IMR-90 (cell line): Measurements from ENCODE around the gene PRELID2. TPM values are rescaled to one million over a fixed set of nuclear protein-coding genes. Genes with fewer than 3 reads are reported as not detected.

ENCODE experiments used
- ATAC-seq: fragments of 200-7000 bp; cut with Tn5 transposase; 2 replicates; pipeline ENCODE4 v1.9.1; 2020; ENCODE audit warnings: low read depth, mild to moderate bottlenecking, moderate library complexity
- BruUV-seq: library from RNA; stranded (reverse); fragments of 400-500 nt; replicated peaks from 2 replicates; lab custom pipeline; 2021; lab: Mats Ljungman, UMichigan
- CTCF ChIA-PET: fragments of 300-600 bp; formaldehyde crosslinking; extraction: SDS; loops from one replicate; lab custom pipeline; 2021; ENCODE audit warnings: antibody characterized with exemption; lab: Yijun Ruan, JAX
- POLR2A ChIA-PET: fragments of 300-600 bp; sonication (Branson Sonifier 250); formaldehyde crosslinking; loops from one replicate; lab custom pipeline; 2022; ENCODE audit warnings: antibody characterized with exemption; ENCODE audit not compliant: unreplicated experiment; lab: Charles Lee
- DNase-seq: peaks from one replicate; pipeline ENCODE4 v3.0.0; 2013
- H2AFZ ChIP-seq: replicated peaks from 2 replicates; pipeline ENCODE3; 2013; ENCODE audit warnings: low read length, mild to moderate bottlenecking; ENCODE audit not compliant: poor library complexity
- H2AK5ac ChIP-seq: 2 replicates; pipeline ENCODE4 v1.6.1; 2013; ENCODE audit warnings: low read depth, low read length, inconsistent platforms
- H2AK9ac ChIP-seq: replicated peaks from 2 replicates; pipeline ENCODE3; 2013; ENCODE audit warnings: mild to moderate bottlenecking, low read depth, low read length, moderate library complexity; ENCODE audit not compliant: poor library complexity
- H2BK120ac ChIP-seq: 2 replicates; pipeline ENCODE4 v1.6.1; 2013; ENCODE audit warnings: low read depth, low read length, inconsistent platforms
- H2BK15ac ChIP-seq: 3 replicates; pipeline ENCODE4 v1.6.1; 2013; ENCODE audit warnings: low read depth, low read length, inconsistent platforms
- H2BK20ac ChIP-seq: 2 replicates; pipeline ENCODE4 v1.6.1; 2013; ENCODE audit warnings: low read depth, mild to moderate bottlenecking, inconsistent platforms, low read length, moderate library complexity
- H2BK5ac ChIP-seq: 2 replicates; pipeline ENCODE4 v1.6.1; 2013; ENCODE audit warnings: mild to moderate bottlenecking, low read depth, low read length, inconsistent platforms; ENCODE audit not compliant: poor library complexity, severe bottlenecking
- H3K14ac ChIP-seq: replicated peaks from 2 replicates; pipeline ENCODE4 v1.6.1; 2013; ENCODE audit warnings: low read depth, low read length, inconsistent platforms
- H3K18ac ChIP-seq: 2 replicates; pipeline ENCODE4 v1.6.1; 2013; ENCODE audit warnings: low read depth, low read length, control low read depth
- H3K23ac ChIP-seq: 2 replicates; pipeline ENCODE4 v1.6.1; 2013; ENCODE audit warnings: low read depth, low read length, inconsistent platforms
- H3K27ac ChIP-seq: 2 replicates; pipeline ENCODE4 v1.5.1; 2013; ENCODE audit warnings: mild to moderate bottlenecking, control low read depth, low read length; ENCODE audit not compliant: insufficient read depth
- H3K27me3 ChIP-seq: 2 replicates; pipeline ENCODE4 v1.6.1; 2013; ENCODE audit warnings: low read length; ENCODE audit not compliant: control insufficient read depth, insufficient read depth
- H3K36me3 ChIP-seq: 2 replicates; pipeline ENCODE4 v1.6.1; 2013; ENCODE audit warnings: low read length, mixed read lengths; ENCODE audit not compliant: control insufficient read depth, insufficient read depth
- H3K4ac ChIP-seq: 2 replicates; pipeline ENCODE4 v1.6.1; 2013; ENCODE audit warnings: low read depth, low read length, inconsistent platforms
- H3K4me1 ChIP-seq: 2 replicates; pipeline ENCODE4 v1.6.1; 2013; ENCODE audit warnings: low read length, mixed read lengths; ENCODE audit not compliant: control insufficient read depth, insufficient read depth
- H3K4me2 ChIP-seq: 2 replicates; pipeline ENCODE4 v1.6.1; 2013; ENCODE audit warnings: low read depth, mild to moderate bottlenecking, control low read depth, low read length, moderate library complexity
- H3K4me3 ChIP-seq: 2 replicates; pipeline ENCODE4 v1.5.1; 2013; ENCODE audit warnings: low read depth, mild to moderate bottlenecking, control low read depth, low read length, moderate library complexity; ENCODE audit not compliant: insufficient read depth
- H3K56ac ChIP-seq: 2 replicates; pipeline ENCODE4 v1.6.1; 2013; ENCODE audit warnings: low read length, inconsistent platforms; ENCODE audit not compliant: insufficient read depth; ENCODE audit errors: extremely low read depth
- H3K79me1 ChIP-seq, 2 experiments: 2 replicates each; pipeline ENCODE4 v1.6.1; 2013; ENCODE audit warnings: low read length in 2 of 2, inconsistent platforms in 1 of 2, low read depth in 1 of 2
- H3K9ac ChIP-seq: 2 replicates; pipeline ENCODE4 v1.6.1; 2013; ENCODE audit warnings: low read depth, low read length, control low read depth
- H3K9me1 ChIP-seq: 2 replicates; pipeline ENCODE4 v1.6.1; 2013; ENCODE audit warnings: low read length, inconsistent platforms; ENCODE audit not compliant: insufficient read depth
- H3K9me3 ChIP-seq: 2 replicates; pipeline ENCODE4 v1.6.1; 2013; ENCODE audit warnings: low read length; ENCODE audit not compliant: control insufficient read depth, insufficient read depth
- H4K20me1 ChIP-seq: 2 replicates; pipeline ENCODE4 v1.6.1; 2013; ENCODE audit warnings: low read length, inconsistent platforms; ENCODE audit not compliant: insufficient read depth
- H4K5ac ChIP-seq: 2 replicates; pipeline ENCODE4 v1.6.1; 2013; ENCODE audit warnings: mild to moderate bottlenecking, low read depth, low read length, control low read depth
- H4K8ac ChIP-seq, 2 experiments: 2 replicates each; pipeline ENCODE4 v1.6.1; 2013; ENCODE audit warnings: low read depth in 2 of 2, low read length in 2 of 2, control low read depth in 1 of 2, inconsistent platforms in 1 of 2
- H4K91ac ChIP-seq: 2 replicates; pipeline ENCODE4 v1.6.1; 2013; ENCODE audit warnings: low read depth, low read length, inconsistent platforms; ENCODE audit not compliant: insufficient read depth
- BHLHE40 ChIP-seq: fragments of 150-350 bp; IDR thresholded peaks from 2 replicates; pipeline ENCODE4 v1.6.1; 2016; ENCODE audit warnings: mild to moderate bottlenecking, low read depth, low read length
- CEBPB ChIP-seq: IDR thresholded peaks from 2 replicates; pipeline ENCODE4 v1.6.1; 2012; ENCODE audit warnings: low read depth, low read length, improper control_type of control experiment
- CHD1 ChIP-seq: IDR thresholded peaks from 2 replicates; pipeline ENCODE4 v1.6.1; 2012; ENCODE audit warnings: low read depth, low read length, improper control_type of control experiment
- FOS ChIP-seq: fragments of 150-350 bp; IDR thresholded peaks from 2 replicates; pipeline ENCODE4 v1.6.1; 2016; ENCODE audit warnings: low read depth, low read length
- MAFK ChIP-seq: IDR thresholded peaks from 2 replicates; pipeline ENCODE4 v1.6.1; 2012; ENCODE audit warnings: low read depth, low read length, improper control_type of control experiment
- MAZ ChIP-seq: IDR thresholded peaks from 2 replicates; pipeline ENCODE4 v1.6.1; 2012; ENCODE audit warnings: low read depth, mild to moderate bottlenecking, low read length, improper control_type of control experiment, moderate library complexity, borderline replicate concordance
- MXI1 ChIP-seq: IDR thresholded peaks from 2 replicates; pipeline ENCODE4 v1.6.1; 2012; ENCODE audit warnings: low read depth, mild to moderate bottlenecking, low read length, moderate library complexity, borderline replicate concordance
- NFE2L2 ChIP-seq: fragments of 150-350 bp; IDR thresholded peaks from 2 replicates; pipeline ENCODE4 v1.6.1; 2016; ENCODE audit warnings: low read depth, mild to moderate bottlenecking, low read length
- POLR2A ChIP-seq: IDR thresholded peaks from 2 replicates; pipeline ENCODE4 v1.6.1; 2012; ENCODE audit warnings: mild to moderate bottlenecking, low read depth, low read length
- RAD21 ChIP-seq: IDR thresholded peaks from 2 replicates; pipeline ENCODE4 v1.6.1; 2012; ENCODE audit warnings: low read length, improper control_type of control experiment
- RCOR1 ChIP-seq: IDR thresholded peaks from 2 replicates; pipeline ENCODE4 v1.6.1; 2012; ENCODE audit warnings: mild to moderate bottlenecking, low read length, improper control_type of control experiment; ENCODE audit not compliant: insufficient replicate concordance
- RFX5 ChIP-seq: IDR thresholded peaks from 2 replicates; pipeline ENCODE4 v1.8.0; 2012; ENCODE audit warnings: low read depth, mild to moderate bottlenecking, low read length, moderate library complexity
- SMC3 ChIP-seq: fragments of 150-350 bp; IDR thresholded peaks from 2 replicates; pipeline ENCODE4 v1.6.1; 2016; ENCODE audit warnings: low read depth, mild to moderate bottlenecking, antibody characterized with exemption, low read length, moderate library complexity
- WGBS, 2 experiments: methylation state at CpG; one replicate each; pipeline versions ENCODE4 v1.1.5 to v1.1.7; 2013; ENCODE audit warnings: missing lambda C conversion rate in 2 of 2; ENCODE audit not compliant: insufficient read length in 1 of 2; ENCODE audit errors: extremely low coverage in 2 of 2; 5-methylcytosine and 5-hydroxymethylcytosine counted together
- dilution Hi-C: fragments of 300-500 bp; cut with HindIII; formaldehyde crosslinking; loops from one replicate; pipeline ENCODE4 v1.14.3; 2018; ENCODE audit warnings: low sequenced_read_pairs; ENCODE audit not compliant: unreplicated experiment
- in situ Hi-C: fragments of 300-500 bp; cut with MboI; formaldehyde crosslinking; loops from 3 replicates; pipeline ENCODE4 v1.14.3; 2019; ENCODE audit warnings: low sequenced_read_pairs, inconsistent platforms, mixed read lengths
- intact Hi-C: fragments of 100-400 bp; cut with micrococcal nuclease; formaldehyde crosslinking; loops from 2 replicates; pipeline ENCODE4 v1.10.0; 2022
- polyA plus RNA-seq, 3 experiments: library from polyadenylated mRNA; depleted of rRNA; stranded (reverse); fragments of >200 nt; gene quantifications; 2 replicates each; pipeline ENCODE4 v1.2.3, GENCODE V29; 2012; ENCODE audit warnings: low replicate concordance in 1 of 3
- total RNA-seq: library from RNA; depleted of rRNA; stranded (reverse); fragments of >200 nt; gene quantifications from 2 replicates; pipeline ENCODE4 v1.2.3, GENCODE V29; 2012
- TF ChIP-seq, protein P1 (sequence below): fragments of 150-350 bp; IDR thresholded peaks from 2 replicates; pipeline ENCODE4 v1.6.1; 2017; ENCODE audit warnings: mild to moderate bottlenecking, antibody characterized with exemption, low read length, low read depth
- TF ChIP-seq, protein P2 (sequence below): conservative IDR thresholded peaks from 2 replicates; pipeline ENCODE4 v1.5.1; 2012; ENCODE audit warnings: mild to moderate bottlenecking, low read depth, low read length, improper control_type of control experiment
- TF ChIP-seq, protein P3 (sequence below): fragments of 150-350 bp; IDR thresholded peaks from 2 replicates; pipeline ENCODE4 v1.6.1; 2016; ENCODE audit warnings: low read depth, mild to moderate bottlenecking, low read length, moderate library complexity, borderline replicate concordance

Gene PRELID2
- total and polyA plus RNA-seq, 2 of the 4 experiments (the other 2 are of a cell fraction) = 4.9 to 8.6 TPM

DNA sequence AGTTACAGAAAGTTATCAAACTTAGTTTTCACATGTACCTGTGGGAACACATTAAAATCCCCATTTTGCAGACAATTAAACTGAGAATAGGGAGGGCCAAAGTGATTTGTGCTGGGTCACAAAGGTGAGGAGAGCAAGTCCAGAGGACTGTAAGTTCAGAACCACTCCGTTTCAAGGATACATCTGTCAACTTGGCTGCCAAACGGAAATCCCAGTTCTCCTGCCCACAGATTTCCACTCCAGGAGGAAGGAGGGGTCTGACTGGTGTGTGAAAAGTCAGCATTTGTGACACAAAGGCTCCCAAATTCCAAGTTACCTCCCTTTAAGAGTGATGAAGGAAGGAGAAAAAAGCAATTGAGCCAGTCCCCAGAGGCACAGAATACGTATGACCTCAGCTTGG, 42.3 kb downstream of the PRELID2 start:
- ATAC-seq = no peak
- dilution Hi-C loops = no loop called here
- ChIA-PET CTCF (no interaction called here), POLR2A (no interaction called here)
- H2BK5ac ChIP-seq = no peak overlapping the region
- H3K18ac ChIP-seq = no peak overlapping the region
- H3K4me2 ChIP-seq = no peak overlapping the region
- H3K9me3 ChIP-seq = no peaks in the 10 kb centered on the region
- no peak overlapping the region for H4K5ac ChIP-seq
- H3K9me1 ChIP-seq = no peaks in the 10 kb centered on the region
- H4K8ac ChIP-seq = no peak overlapping the region
- no peaks in the 10 kb centered on the region for H4K20me1 ChIP-seq
- H2BK120ac ChIP-seq = no peak overlapping the region
- no peak overlapping the region for H2BK15ac ChIP-seq
- no peak overlapping the region for H2AFZ ChIP-seq
- TF ChIP-seq FOS (no peak), RAD21 (no peak), BHLHE40 (no peak), MAFK (no peak), RFX5 (no peak), POLR2A (no peak), MAZ (no peak), RCOR1 (no peak), CHD1 (no peak), SMC3 (no peak), CEBPB (no peak), NFE2L2 (no peak), MXI1 (no peak)
- TF ChIP-seq, protein P1, sequence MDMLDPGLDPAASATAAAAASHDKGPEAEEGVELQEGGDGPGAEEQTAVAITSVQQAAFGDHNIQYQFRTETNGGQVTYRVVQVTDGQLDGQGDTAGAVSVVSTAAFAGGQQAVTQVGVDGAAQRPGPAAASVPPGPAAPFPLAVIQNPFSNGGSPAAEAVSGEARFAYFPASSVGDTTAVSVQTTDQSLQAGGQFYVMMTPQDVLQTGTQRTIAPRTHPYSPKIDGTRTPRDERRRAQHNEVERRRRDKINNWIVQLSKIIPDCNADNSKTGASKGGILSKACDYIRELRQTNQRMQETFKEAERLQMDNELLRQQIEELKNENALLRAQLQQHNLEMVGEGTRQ = no peak
- TF ChIP-seq, protein P2, sequence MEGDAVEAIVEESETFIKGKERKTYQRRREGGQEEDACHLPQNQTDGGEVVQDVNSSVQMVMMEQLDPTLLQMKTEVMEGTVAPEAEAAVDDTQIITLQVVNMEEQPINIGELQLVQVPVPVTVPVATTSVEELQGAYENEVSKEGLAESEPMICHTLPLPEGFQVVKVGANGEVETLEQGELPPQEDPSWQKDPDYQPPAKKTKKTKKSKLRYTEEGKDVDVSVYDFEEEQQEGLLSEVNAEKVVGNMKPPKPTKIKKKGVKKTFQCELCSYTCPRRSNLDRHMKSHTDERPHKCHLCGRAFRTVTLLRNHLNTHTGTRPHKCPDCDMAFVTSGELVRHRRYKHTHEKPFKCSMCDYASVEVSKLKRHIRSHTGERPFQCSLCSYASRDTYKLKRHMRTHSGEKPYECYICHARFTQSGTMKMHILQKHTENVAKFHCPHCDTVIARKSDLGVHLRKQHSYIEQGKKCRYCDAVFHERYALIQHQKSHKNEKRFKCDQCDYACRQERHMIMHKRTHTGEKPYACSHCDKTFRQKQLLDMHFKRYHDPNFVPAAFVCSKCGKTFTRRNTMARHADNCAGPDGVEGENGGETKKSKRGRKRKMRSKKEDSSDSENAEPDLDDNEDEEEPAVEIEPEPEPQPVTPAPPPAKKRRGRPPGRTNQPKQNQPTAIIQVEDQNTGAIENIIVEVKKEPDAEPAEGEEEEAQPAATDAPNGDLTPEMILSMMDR = no peak
- TF ChIP-seq, protein P3, sequence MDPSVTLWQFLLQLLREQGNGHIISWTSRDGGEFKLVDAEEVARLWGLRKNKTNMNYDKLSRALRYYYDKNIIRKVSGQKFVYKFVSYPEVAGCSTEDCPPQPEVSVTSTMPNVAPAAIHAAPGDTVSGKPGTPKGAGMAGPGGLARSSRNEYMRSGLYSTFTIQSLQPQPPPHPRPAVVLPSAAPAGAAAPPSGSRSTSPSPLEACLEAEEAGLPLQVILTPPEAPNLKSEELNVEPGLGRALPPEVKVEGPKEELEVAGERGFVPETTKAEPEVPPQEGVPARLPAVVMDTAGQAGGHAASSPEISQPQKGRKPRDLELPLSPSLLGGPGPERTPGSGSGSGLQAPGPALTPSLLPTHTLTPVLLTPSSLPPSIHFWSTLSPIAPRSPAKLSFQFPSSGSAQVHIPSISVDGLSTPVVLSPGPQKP = no peak
- no peak overlapping the region for H4K91ac ChIP-seq
- H3K9ac ChIP-seq = no peak overlapping the region
- no peak overlapping the region for H2AK9ac ChIP-seq
- no peaks in the 10 kb centered on the region for H3K4me1 ChIP-seq
- intact Hi-C loops = no loop called here
- no peak overlapping the region for H3K14ac ChIP-seq
- no peak overlapping the region for H3K4ac ChIP-seq
- WGBS, 2 experiments = no CpG with 5 or more reads among the region's 3 CpGs
- H3K23ac ChIP-seq = no peak overlapping the region
- H3K27ac ChIP-seq = no peak overlapping the region
- H3K79me1 ChIP-seq = 0 out of 4 replicates have a peak, but pooled peaks cover 0 to 2% of the 10 kb centered on the region in 2 experiments
- H2BK20ac ChIP-seq = no peak overlapping the region
- BruUV-seq = no TSS peak
- in situ Hi-C loops = no loop called here
- no peak overlapping the region for H2AK5ac ChIP-seq
- no peak for DNase-seq
- no peak overlapping the region for H3K4me3 ChIP-seq
- no peak overlapping the region for H3K56ac ChIP-seq
- no peaks in the 10 kb centered on the region for H3K27me3 ChIP-seq
- no peaks in the 10 kb centered on the region for H3K36me3 ChIP-seq
